Uterus (tissue), 4 donors: ENCODE data around the gene C2orf74. TPM values are rescaled to one million over a fixed set of nuclear protein-coding genes. Genes with fewer than 3 reads are reported as not detected.
"Not testable (repeated sequence)": the region's sequence is repeated elsewhere in the genome, so short reads cannot be mapped to it uniquely, and the experiment has no call there.

Experiments used
- DNase-seq, 2 donors: peaks; one replicate each; pipeline ENCODE4 v3.0.0-alpha.2; 2019 to 2020
- H3K27ac ChIP-seq, 2 donors: fragments of 200-600 bp; sonication (generic); 1 replicate in 1 of 2; 2 replicates in 1 of 2; pipeline ENCODE4 v1.5.1; 2016 to 2018
- H3K27me3 ChIP-seq, 2 donors: fragments of 200-600 bp; sonication (generic); one replicate each; pipeline ENCODE4 v1.5.1; 2018 to 2019; ENCODE audit warnings: control low read depth in 1 of 2
- H3K36me3 ChIP-seq, 2 donors: fragments of 200-600 bp; sonication (generic); one replicate each; pipeline ENCODE4 v1.5.1; 2019; ENCODE audit warnings: control low read depth in 1 of 2
- H3K4me1 ChIP-seq, 2 donors: fragments of 200-600 bp; sonication (generic); one replicate each; pipeline ENCODE4 v1.5.1; 2018 to 2019; ENCODE audit warnings: control low read depth in 1 of 2
- H3K4me3 ChIP-seq, 2 donors: fragments of 200-600 bp; sonication (generic); 1 replicate in 1 of 2; 2 replicates in 1 of 2; pipeline ENCODE4 v1.5.1; 2018 to 2019; ENCODE audit warnings: mild to moderate bottlenecking in 1 of 2
- H3K9me3 ChIP-seq, 2 donors: fragments of 200-600 bp; sonication (generic); one replicate each; pipeline ENCODE4 v1.5.1; 2019; ENCODE audit warnings: control low read depth in 1 of 2
- POLR2A ChIP-seq, 2 donors: fragments of 450-650 bp; IDR thresholded peaks; one replicate each; pipeline ENCODE4 v1.6.1; 2016; ENCODE audit warnings: antibody characterized with exemption in 2 of 2, mild to moderate bottlenecking in 1 of 2, moderate library complexity in 1 of 2
- intact Hi-C: fragments of 100-400 bp; cut with DNase I; formaldehyde crosslinking; loops from one replicate; pipeline ENCODE4 v1.15.1; 2023; ENCODE audit warnings: low total_unique reads
- total RNA-seq, 4 donors: library from RNA; depleted of rRNA in 3 of 4; stranded (reverse); fragments of >200 nt in 3 of 4; gene quantifications; one replicate each; pipeline versions ENCODE4 v1.1.0 to v1.2.4, GENCODE V29; 2014 to 2023
- TF ChIP-seq, protein P1 (sequence below), 4 experiments: fragments of 200-600 bp in 2 of 4; fragments of 450-650 bp in 2 of 4; sonication (generic) in 2 of 4; IDR thresholded peaks; one replicate each; pipeline ENCODE4 v1.5.1; 2016 to 2019; ENCODE audit warnings: antibody characterized with exemption in 4 of 4, mild to moderate bottlenecking in 2 of 4, moderate library complexity in 1 of 4
- donor health status: DM: yes; HTN: yes; CAD: no.

Gene C2orf74
- total RNA-seq, 4 donors from 2014 or later = 5.7 to 50.9 (median 13.6) TPM

DNA sequence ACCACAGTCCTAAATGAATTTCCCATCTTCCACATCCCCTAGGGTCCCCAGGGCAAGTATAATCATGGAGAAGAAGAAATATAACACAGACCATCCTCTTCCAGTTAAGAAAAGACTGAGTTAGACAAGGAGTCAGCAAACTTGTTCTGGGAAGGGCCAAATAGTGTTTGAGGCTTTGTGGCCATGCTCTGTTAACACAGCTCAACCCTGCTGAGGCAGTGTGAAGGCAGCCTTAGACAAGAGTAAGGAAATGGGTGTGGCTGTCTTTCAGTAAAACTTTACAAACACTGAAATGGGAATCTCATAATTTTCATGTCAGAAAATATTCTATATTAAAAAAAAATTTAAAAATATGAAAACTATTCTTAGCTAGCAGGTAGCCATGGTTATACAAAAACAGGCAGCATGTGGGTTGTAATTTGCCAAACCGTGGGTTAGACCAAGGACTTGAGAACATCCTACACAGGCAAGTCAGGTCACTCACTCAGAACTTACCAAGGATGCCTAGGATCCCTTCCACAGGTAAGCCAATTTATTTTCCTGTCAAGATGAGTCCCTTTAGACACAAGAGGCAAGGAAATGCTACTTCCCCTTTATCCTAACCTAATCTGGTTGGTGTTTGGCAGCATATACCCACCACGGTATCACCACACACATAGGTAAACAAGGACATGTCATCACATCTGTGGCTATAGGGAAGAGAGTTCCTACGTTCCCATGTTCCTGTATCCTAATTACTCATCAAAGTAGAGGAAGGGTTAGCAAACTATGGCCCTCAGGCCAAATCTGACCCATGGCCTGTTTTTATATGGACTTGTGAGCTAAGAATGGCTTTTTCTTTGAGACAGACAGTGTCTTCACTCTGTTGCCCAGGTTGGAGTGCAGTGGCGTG, 31.9 kb downstream of the C2orf74 start:
- intact Hi-C loops = no loop called here
- Histone ChIP-seq H3K9me3 (no peaks in the 10 kb centered on the region), H3K4me3 (no peak overlapping the region), H3K27ac (no peak overlapping the region), H3K4me1 (no peaks in the 10 kb centered on the region), H3K36me3 (no peaks in the 10 kb centered on the region), H3K27me3 (no peaks in the 10 kb centered on the region)
- TF ChIP-seq, protein P1, sequence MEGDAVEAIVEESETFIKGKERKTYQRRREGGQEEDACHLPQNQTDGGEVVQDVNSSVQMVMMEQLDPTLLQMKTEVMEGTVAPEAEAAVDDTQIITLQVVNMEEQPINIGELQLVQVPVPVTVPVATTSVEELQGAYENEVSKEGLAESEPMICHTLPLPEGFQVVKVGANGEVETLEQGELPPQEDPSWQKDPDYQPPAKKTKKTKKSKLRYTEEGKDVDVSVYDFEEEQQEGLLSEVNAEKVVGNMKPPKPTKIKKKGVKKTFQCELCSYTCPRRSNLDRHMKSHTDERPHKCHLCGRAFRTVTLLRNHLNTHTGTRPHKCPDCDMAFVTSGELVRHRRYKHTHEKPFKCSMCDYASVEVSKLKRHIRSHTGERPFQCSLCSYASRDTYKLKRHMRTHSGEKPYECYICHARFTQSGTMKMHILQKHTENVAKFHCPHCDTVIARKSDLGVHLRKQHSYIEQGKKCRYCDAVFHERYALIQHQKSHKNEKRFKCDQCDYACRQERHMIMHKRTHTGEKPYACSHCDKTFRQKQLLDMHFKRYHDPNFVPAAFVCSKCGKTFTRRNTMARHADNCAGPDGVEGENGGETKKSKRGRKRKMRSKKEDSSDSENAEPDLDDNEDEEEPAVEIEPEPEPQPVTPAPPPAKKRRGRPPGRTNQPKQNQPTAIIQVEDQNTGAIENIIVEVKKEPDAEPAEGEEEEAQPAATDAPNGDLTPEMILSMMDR (IDR thresholded peaks at IDR 0.05) = no peak
- no peak for TF ChIP-seq POLR2A (IDR thresholded peaks at IDR 0.05)
- no peak for DNase-seq

DNA sequence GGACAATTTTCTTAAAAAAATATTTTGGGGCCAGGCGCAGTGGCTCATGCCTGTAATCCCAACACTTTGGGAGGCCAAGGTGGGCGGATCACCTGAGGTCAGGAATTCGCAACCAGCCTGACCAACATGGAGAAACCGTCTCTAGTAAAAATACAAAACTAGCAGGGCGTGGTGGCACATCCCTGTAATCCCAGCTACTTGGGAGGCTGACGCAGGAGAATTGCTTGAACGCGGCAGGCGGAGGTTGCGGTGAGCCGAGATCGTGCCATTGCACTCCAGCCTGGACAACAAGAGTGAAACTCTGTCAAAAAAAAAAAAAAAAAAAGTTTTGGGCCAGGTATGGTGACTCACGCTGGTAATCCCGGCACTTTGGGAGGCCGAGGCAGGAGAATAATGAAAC, 32.7 kb downstream of the C2orf74 start:
- H3K27me3 ChIP-seq, H3K4me3 ChIP-seq, H3K27ac ChIP-seq, H3K9me3 ChIP-seq, H3K36me3 ChIP-seq, DNase-seq, H3K4me1 ChIP-seq, intact Hi-C loops: not testable (repeated sequence)

DNA sequence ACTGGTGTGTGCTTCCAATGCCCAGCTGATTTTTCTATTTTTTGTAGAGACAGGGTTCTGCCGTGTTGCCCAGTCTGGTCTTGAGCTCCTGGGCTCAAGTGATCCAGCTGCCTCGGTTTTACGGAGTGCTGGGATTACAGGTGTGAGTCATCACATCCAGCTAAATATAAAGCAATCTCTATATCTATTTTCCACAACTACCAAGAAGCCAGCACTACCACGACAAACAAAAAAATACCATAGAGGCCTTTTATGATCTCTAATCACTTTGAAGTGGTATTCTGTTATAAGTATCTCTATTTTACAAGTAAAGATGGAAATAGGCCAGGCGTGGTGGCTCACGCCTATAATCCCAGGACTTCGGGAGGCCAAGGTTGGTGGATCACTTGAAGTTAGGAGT, 34.7 kb downstream of the C2orf74 start:
- no peak for DNase-seq
- Histone ChIP-seq H3K27me3 (no peaks in the 10 kb centered on the region), H3K36me3 (no peaks in the 10 kb centered on the region), H3K4me3 (no peak overlapping the region), H3K4me1 (no peaks in the 10 kb centered on the region), H3K9me3 (no peaks in the 10 kb centered on the region), H3K27ac (no peak overlapping the region)
- TF ChIP-seq, protein P1 (IDR thresholded peaks at IDR 0.05) = no peak
- TF ChIP-seq POLR2A (IDR thresholded peaks at IDR 0.05) = no peak
- intact Hi-C loops = no loop called here

DNA sequence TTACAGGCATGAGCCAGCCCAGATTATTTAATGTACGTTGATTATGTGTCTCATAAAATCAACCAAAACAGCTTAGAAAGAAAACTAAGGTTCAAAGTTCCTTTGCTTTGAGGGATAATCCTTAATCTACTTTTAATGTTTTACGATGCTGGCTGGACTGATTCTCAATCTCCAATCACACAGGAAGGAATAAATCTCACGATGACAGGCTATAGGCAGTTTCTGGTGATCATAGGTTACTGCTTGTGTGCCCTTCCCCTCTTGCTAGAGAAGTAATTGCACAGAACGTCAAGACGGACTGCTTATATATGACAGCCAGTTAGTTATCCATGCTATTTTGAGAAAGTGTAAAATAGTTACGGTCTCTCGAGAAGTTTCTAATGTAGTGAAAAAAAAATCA, 43.1 kb downstream of the C2orf74 start:
- Histone ChIP-seq H3K4me1 (no peaks in the 10 kb centered on the region), H3K27me3 (no peaks in the 10 kb centered on the region), H3K4me3 (no peak overlapping the region), H3K9me3 (no peaks in the 10 kb centered on the region), H3K27ac (no peak overlapping the region), H3K36me3 (no peaks in the 10 kb centered on the region)
- intact Hi-C loops = no loop called here
- no peak for TF ChIP-seq POLR2A (IDR thresholded peaks at IDR 0.05)
- TF ChIP-seq, protein P1 (IDR thresholded peaks at IDR 0.05) = no peak
- no peak for DNase-seq

DNA sequence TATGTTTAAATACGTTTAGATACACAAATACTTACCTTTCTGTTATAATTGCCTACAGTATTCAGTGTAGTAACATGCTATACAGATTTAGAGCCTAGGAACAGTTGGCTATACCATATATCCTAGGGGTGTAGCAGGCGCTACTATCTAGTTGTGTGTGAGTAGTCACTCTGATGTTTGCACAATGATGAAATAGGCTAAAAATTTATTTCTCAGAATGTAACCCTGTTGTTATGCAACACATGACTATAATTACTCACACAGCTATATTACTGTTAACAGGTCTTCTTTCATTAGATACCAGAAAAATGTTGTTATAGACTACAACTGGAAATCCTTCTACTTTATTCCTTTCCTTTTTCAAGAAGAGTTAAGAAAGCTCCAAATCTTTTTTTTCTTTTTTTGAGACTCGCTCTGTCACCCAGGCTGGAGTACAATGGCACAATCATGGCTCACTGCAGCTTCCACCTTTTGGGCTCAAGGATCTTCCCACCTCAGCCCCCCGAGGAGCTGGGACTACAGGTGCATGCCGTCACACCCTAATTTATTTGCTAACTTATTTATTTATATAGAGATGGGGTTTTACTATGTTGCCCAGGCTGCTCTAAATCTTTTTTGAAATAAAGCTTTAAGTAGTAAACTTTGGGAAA, 48.5 kb downstream of the C2orf74 start:
- intact Hi-C loops = no loop called here

More for the DNA sequence above, 48.5 kb downstream of the C2orf74 start:
- H3K4me1 ChIP-seq = peaks cover 0 to 4% of the 10 kb centered on the region in 2 donors
- no peaks in the 10 kb centered on the region for H3K36me3 ChIP-seq
- no peak for DNase-seq
- H3K27me3 ChIP-seq = no peaks in the 10 kb centered on the region
- no peaks in the 10 kb centered on the region for H3K9me3 ChIP-seq
- no peak overlapping the region for H3K4me3 ChIP-seq
- TF ChIP-seq, protein P1 (IDR thresholded peaks at IDR 0.05) = no peak
- TF ChIP-seq POLR2A (IDR thresholded peaks at IDR 0.05) = no peak
- H3K27ac ChIP-seq = peak overlapping the region; percentile 25 to 38
